ENCODE data around the gene ARID1B. TPM values are rescaled to one million over a fixed set of nuclear protein-coding genes. Genes with fewer than 3 reads are reported as not detected.

ARID1B gene
- total RNA-seq, 2 donors from 2014 or later: 65.1 to 99.4 TPM

DNA sequence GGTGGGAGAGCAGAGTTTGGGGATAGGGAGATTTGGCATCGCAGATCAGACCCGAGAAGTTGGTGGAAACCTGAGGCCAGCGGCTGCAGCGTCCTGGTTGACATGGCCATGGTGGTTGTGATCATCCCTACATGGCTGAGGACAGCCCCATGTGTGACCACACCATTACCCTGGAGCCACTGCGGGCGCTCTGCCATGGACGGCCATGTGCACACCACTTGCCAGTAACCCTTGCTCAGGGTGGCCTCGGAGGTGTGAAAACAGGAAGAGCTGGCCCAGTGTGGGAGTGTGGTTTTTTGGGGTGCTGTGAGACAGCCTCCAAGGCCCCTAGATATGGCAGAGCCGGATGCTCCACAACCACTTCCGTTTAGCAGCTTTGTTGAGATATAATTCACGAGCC, 481.7 kb downstream of the ARID1B start:
- Histone ChIP-seq H3K27ac (no peak overlapping the region), H3K4me1 (replicated peaks) (no peaks in the 10 kb centered on the region), H3K27me3 (replicated peaks; ENCODE audit: insufficient read depth) (no peaks in the 10 kb centered on the region), H3K4me3 (no peak overlapping the region), H3K9me3 (no peaks in the 10 kb centered on the region), H3K36me3 (no peaks in the 10 kb centered on the region)
- intact Hi-C loops (cut with DNase I): no loop called here
- 93% methylated on average over 11 of the region's 11 CpGs for WGBS
- TF ChIP-seq POLR2AphosphoS5 (IDR thresholded peaks at IDR 0.05) (no peak), POLR2A (IDR thresholded peaks at IDR 0.05) (no peak)
- TF ChIP-seq, protein P1, sequence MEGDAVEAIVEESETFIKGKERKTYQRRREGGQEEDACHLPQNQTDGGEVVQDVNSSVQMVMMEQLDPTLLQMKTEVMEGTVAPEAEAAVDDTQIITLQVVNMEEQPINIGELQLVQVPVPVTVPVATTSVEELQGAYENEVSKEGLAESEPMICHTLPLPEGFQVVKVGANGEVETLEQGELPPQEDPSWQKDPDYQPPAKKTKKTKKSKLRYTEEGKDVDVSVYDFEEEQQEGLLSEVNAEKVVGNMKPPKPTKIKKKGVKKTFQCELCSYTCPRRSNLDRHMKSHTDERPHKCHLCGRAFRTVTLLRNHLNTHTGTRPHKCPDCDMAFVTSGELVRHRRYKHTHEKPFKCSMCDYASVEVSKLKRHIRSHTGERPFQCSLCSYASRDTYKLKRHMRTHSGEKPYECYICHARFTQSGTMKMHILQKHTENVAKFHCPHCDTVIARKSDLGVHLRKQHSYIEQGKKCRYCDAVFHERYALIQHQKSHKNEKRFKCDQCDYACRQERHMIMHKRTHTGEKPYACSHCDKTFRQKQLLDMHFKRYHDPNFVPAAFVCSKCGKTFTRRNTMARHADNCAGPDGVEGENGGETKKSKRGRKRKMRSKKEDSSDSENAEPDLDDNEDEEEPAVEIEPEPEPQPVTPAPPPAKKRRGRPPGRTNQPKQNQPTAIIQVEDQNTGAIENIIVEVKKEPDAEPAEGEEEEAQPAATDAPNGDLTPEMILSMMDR (IDR thresholded peaks at IDR 0.05): no peak
- DNase-seq (ENCODE audit: low spot score): no peak

DNA sequence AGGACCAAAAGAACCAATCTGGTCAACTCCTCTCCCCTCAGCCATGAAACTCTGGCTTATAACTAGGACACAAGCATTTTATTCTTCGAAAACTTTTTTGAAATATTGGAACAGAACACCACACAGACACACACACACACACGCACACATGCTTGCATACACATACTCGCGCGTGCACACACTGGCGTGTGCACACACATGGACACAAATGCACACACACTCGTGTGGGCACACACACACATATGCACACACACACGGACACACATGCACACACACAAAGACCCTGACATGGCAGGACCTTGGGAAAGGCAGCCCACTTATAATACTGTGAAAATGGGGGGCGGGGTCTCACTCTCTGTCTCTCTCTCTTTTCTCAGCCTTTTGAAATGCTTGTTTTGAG, 482.3 kb downstream of the ARID1B start:
- Histone ChIP-seq H3K27me3 (replicated peaks; ENCODE audit: insufficient read depth) (no peaks in the 10 kb centered on the region), H3K4me1 (replicated peaks) (no peaks in the 10 kb centered on the region), H3K9me3 (no peaks in the 10 kb centered on the region), H3K4me3 (no peak overlapping the region), H3K36me3 (no peaks in the 10 kb centered on the region), H3K27ac (no peak overlapping the region)
- 94% methylated on average over 9 of the region's 9 CpGs for WGBS
- intact Hi-C loops (cut with DNase I): no loop called here
- DNase-seq (ENCODE audit: low spot score): no peak
- TF ChIP-seq POLR2A (IDR thresholded peaks at IDR 0.05) (no peak), POLR2AphosphoS5 (IDR thresholded peaks at IDR 0.05) (no peak)
- TF ChIP-seq, protein P1 (IDR thresholded peaks at IDR 0.05): no peak

Small RNA genes lying within 50 kb of the gene (microRNA-seq; reads per million reads assigned to microRNA genes)
- not detected for gene MIR4466

Small RNA genes lying within 50 kb of the gene (small RNA-seq; reads per million reads assigned to genes)
- 0 to 0.10 reads per million in 2 donors for gene AL355297.2
- gene MIR4466: 0 reads per million in 2 donors

Data from prostate gland (tissue), 2 donors.